ENCODE data around the gene MTG1.

- TF ChIP-seq OSR1 (CRISPR knock-in tag; IDR thresholded peaks at IDR 0.05): no peak
- TF ChIP-seq PATZ1 (CRISPR knock-in tag; IDR thresholded peaks at IDR 0.05; ENCODE audit: borderline replicate concordance): no peak
- no peak for TF ChIP-seq CREB5 (CRISPR knock-in tag; IDR thresholded peaks at IDR 0.05; ENCODE audit: low read depth)
- TF ChIP-seq ZC3H10 (CRISPR knock-in tag; IDR thresholded peaks at IDR 0.05): no peak
- no peak for TF ChIP-seq RARB (CRISPR knock-in tag; IDR thresholded peaks at IDR 0.05)
Measured at GRCh38 chr10:133456041-133456951, 62.3 kb downstream of the MTG1 start.

Measured in SK-N-SH treated with all-trans-retinoic acid at 6 μM for 48 hours (cell line).